PC-3 (cell line): ENCODE results near the gene STAC3. TPM values are rescaled to one million over a fixed set of nuclear protein-coding genes. Genes with fewer than 3 reads are reported as not detected.

Experiments
- ATAC-seq: fragments of 200-7000 bp; cut with Tn5 transposase; 2 replicates; pipeline ENCODE4 v1.9.1; 2020; ENCODE audit warnings: mild to moderate bottlenecking, moderate library complexity
- BruUV-seq: library from RNA; stranded (reverse); fragments of 400-500 nt; replicated peaks from 2 replicates; lab custom pipeline; 2021; lab: Mats Ljungman, UMichigan
- CTCF ChIA-PET: fragments of 300-600 bp; sonication (Branson Sonifier 250); formaldehyde crosslinking; loops from one replicate; lab custom pipeline; 2022; ENCODE audit warnings: antibody characterized with exemption; lab: Charles Lee
- POLR2A ChIA-PET: fragments of 300-600 bp; sonication (Branson Sonifier 250); formaldehyde crosslinking; loops from one replicate; lab custom pipeline; 2022; ENCODE audit warnings: antibody characterized with exemption; ENCODE audit not compliant: unreplicated experiment; lab: Charles Lee
- DNase-seq: peaks from one replicate; pipeline ENCODE4 v3.0.0-alpha.2; 2015
- H2AFZ ChIP-seq: fragments of 300-600 bp; sonication (generic); 2 replicates; pipeline ENCODE4 v1.6.0; 2016; ENCODE audit warnings: antibody characterized with exemption, low read length
- H3F3A ChIP-seq: fragments of 300-600 bp; sonication (generic); one replicate; pipeline ENCODE4 v1.6.0; 2017; ENCODE audit warnings: antibody characterized with exemption, low read length, control low read depth, mild to moderate bottlenecking; ENCODE audit not compliant: unreplicated experiment
- H3K27ac ChIP-seq: fragments of 300-600 bp; sonication (generic); 2 replicates; pipeline ENCODE4 v1.5.1; 2016; ENCODE audit warnings: mild to moderate bottlenecking, low read length
- H3K27me3 ChIP-seq: fragments of 300-600 bp; sonication (generic); 2 replicates; pipeline ENCODE4 v1.6.1; 2016; ENCODE audit warnings: low read length, mixed read lengths
- H3K36me3 ChIP-seq: fragments of 300-600 bp; sonication (generic); 2 replicates; pipeline ENCODE4 v1.6.1; 2016; ENCODE audit warnings: low read depth, mixed run types, low read length, mixed read lengths
- H3K4me1 ChIP-seq: fragments of 300-600 bp; sonication (generic); 2 replicates; pipeline ENCODE4 v1.5.1; 2016; ENCODE audit warnings: low read length; ENCODE audit not compliant: insufficient read depth
- H3K4me2 ChIP-seq: fragments of 300-600 bp; sonication (generic); 2 replicates; pipeline ENCODE4 v1.6.0; 2016; ENCODE audit warnings: low read length
- H3K4me3 ChIP-seq: fragments of 300-600 bp; sonication (generic); 2 replicates; pipeline ENCODE4 v1.5.1; 2016; ENCODE audit warnings: mild to moderate bottlenecking, low read length, mixed read lengths
- H3K79me2 ChIP-seq: fragments of 300-600 bp; sonication (generic); 2 replicates; pipeline ENCODE4 v1.6.1; 2017; ENCODE audit warnings: low read length, mixed read lengths
- H3K9ac ChIP-seq: fragments of 300-600 bp; sonication (generic); 2 replicates; pipeline ENCODE4 v1.6.0; 2016; ENCODE audit warnings: mild to moderate bottlenecking, low read length
- H3K9me2 ChIP-seq: fragments of 300-600 bp; sonication (generic); replicated peaks from 2 replicates; pipeline ENCODE4 v1.6.1; 2016; ENCODE audit warnings: mixed run types, low read length, mixed read lengths
- H3K9me3 ChIP-seq: fragments of 300-600 bp; sonication (generic); 2 replicates; pipeline ENCODE4 v1.6.1; 2016; ENCODE audit warnings: low read length, mixed read lengths
- H4K20me1 ChIP-seq: fragments of 300-600 bp; sonication (generic); 2 replicates; pipeline ENCODE4 v1.6.1; 2016; ENCODE audit warnings: low read length, mixed read lengths
- EZH2 ChIP-seq: fragments of 300-600 bp; sonication (generic); IDR thresholded peaks from one replicate; pipeline ENCODE4 v1.6.1; 2017; ENCODE audit warnings: antibody characterized with exemption, mild to moderate bottlenecking, low read length; ENCODE audit not compliant: unreplicated experiment
- EZH2phosphoT487 ChIP-seq: fragments of 300-600 bp; sonication (generic); IDR thresholded peaks from 2 replicates; pipeline ENCODE4 v1.6.1; 2018; ENCODE audit warnings: mild to moderate bottlenecking, antibody characterized with exemption, low read length, borderline replicate concordance
- intact Hi-C: fragments of 100-400 bp; cut with micrococcal nuclease; formaldehyde crosslinking; loops from 2 replicates; pipeline ENCODE4 v1.9.0; 2023
- total RNA-seq: library from RNA; depleted of rRNA; stranded (reverse); fragments of >200 nt; gene quantifications from 2 replicates; pipeline ENCODE4 v1.2.3, GENCODE V29; 2014
- TF ChIP-seq, protein P1 (sequence below): fragments of 300-600 bp; sonication (generic); conservative IDR thresholded peaks from 2 replicates; pipeline ENCODE4 v1.5.1; 2017; ENCODE audit warnings: antibody characterized with exemption, low read depth, mild to moderate bottlenecking, low read length

STAC3 gene
- total RNA-seq, 1 experiment from 2014 or later, result 1.8 TPM

DNA sequence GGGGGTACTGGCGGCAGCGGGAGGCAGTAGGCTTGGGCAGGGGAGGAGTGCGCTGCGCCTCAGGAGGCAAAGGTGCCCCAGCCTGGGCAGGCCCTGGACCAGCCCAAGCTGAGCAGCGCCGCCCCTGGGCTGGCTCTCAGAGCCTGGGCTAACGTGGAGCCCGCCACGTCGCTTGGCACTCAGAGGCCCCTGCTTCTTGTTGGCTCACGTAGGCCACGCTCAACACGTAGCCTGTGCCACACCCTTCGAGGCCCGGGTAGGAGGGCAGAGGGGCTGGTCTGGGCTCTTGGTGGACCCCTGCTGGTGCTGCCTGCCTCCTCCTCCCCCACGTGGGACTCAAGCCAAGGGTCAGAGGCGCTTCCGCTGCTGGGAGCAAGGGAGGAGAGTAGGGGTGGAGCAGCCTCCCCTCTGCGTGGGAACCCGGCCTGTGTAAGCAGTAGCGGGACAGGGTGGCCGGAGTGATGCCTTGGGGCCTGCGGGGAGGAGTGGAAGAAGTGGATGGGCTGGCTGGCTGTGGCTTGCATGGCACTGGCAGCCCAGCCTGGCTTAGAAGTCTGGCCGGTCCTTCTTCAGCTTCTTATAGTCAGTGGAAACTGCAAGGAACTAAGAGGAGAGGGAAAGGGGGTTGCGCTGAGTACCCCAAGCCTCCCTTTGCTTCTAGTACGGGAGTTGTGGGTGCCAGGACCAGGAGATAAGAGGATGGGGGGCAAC lies 15.8 kb downstream of the STAC3 start:
- Histone ChIP-seq H3K27me3 (no peaks in the 10 kb centered on the region), H3K4me3 (no peak overlapping the region), H3K9ac (no peak overlapping the region), H3K36me3 (peaks cover 34% of the 10 kb centered on the region; the same call in 1 of the 2 replicates), H3K9me3 (no peaks in the 10 kb centered on the region), H3K4me2 (no peak overlapping the region), H3K27ac (no peak overlapping the region), H3K4me1 (peaks cover 26% of the 10 kb centered on the region), H2AFZ (no peak overlapping the region), H3K79me2 (peaks cover 31% of the 10 kb centered on the region), H3K9me2 (no peaks in the 10 kb centered on the region), H4K20me1 (peaks cover 2% of the 10 kb centered on the region; the same call in 1 of the 2 replicates), H3F3A (no peaks in the 10 kb centered on the region)
- intact Hi-C loops, result no loop called here
- ATAC-seq (no peak), DNase-seq (no peak)
- ChIA-PET POLR2A (no interaction called here), CTCF (no interaction called here)
- no TSS peak for BruUV-seq
- TF ChIP-seq EZH2phosphoT487 (no peak), EZH2 (no peak)
- TF ChIP-seq, protein P1, sequence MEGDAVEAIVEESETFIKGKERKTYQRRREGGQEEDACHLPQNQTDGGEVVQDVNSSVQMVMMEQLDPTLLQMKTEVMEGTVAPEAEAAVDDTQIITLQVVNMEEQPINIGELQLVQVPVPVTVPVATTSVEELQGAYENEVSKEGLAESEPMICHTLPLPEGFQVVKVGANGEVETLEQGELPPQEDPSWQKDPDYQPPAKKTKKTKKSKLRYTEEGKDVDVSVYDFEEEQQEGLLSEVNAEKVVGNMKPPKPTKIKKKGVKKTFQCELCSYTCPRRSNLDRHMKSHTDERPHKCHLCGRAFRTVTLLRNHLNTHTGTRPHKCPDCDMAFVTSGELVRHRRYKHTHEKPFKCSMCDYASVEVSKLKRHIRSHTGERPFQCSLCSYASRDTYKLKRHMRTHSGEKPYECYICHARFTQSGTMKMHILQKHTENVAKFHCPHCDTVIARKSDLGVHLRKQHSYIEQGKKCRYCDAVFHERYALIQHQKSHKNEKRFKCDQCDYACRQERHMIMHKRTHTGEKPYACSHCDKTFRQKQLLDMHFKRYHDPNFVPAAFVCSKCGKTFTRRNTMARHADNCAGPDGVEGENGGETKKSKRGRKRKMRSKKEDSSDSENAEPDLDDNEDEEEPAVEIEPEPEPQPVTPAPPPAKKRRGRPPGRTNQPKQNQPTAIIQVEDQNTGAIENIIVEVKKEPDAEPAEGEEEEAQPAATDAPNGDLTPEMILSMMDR, result no peak

DNA sequence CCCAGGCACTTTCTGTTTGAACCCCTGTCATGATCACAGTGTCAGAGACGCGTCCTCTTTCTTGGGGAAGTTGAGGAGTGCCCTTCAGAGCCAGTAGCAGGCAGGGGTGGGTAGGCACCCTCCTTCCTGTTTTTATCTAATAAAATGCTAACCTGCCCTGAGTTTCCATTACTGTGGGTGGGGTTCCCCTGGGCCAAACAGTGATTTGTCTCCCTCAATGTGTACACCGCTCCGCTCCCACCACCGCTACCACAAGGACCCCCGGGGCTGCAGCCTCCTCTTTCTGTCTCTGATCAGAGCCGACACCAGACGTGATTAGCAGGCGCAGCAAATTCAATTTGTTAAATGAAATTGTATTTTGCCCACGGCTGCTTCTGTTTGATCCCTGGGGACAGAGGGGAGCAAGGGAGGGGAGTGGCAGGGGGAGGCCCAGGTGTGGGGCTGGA lies 16.4 kb downstream of the STAC3 start:
- no peak for TF ChIP-seq EZH2phosphoT487
- TF ChIP-seq, protein P1, result no peak
- TF ChIP-seq EZH2, result no peak
- no peaks in the 10 kb centered on the region for H3K9me3 ChIP-seq
- no peak overlapping the region for H3K27ac ChIP-seq
- CTCF ChIA-PET, result no interaction called here
- ATAC-seq (no peak), DNase-seq (no peak)
- intact Hi-C loops, result no loop called here
- H3K4me3 ChIP-seq, result no peak overlapping the region
- POLR2A ChIA-PET, result no interaction called here
- no peaks in the 10 kb centered on the region for H3K27me3 ChIP-seq
- H3K9me2 ChIP-seq, result no peaks in the 10 kb centered on the region
- H4K20me1 ChIP-seq, result peaks cover 2% of the 10 kb centered on the region; the same call in 1 of the 2 replicates
- peaks cover 20% of the 10 kb centered on the region for H3K4me1 ChIP-seq
- no peak overlapping the region for H2AFZ ChIP-seq
- peaks cover 34% of the 10 kb centered on the region; the same call in 1 of the 2 replicates for H3K36me3 ChIP-seq
- H3F3A ChIP-seq, result no peaks in the 10 kb centered on the region
- H3K79me2 ChIP-seq, result peaks cover 36% of the 10 kb centered on the region
- H3K4me2 ChIP-seq, result no peak overlapping the region
- no TSS peak for BruUV-seq
- H3K9ac ChIP-seq, result no peak overlapping the region

DNA sequence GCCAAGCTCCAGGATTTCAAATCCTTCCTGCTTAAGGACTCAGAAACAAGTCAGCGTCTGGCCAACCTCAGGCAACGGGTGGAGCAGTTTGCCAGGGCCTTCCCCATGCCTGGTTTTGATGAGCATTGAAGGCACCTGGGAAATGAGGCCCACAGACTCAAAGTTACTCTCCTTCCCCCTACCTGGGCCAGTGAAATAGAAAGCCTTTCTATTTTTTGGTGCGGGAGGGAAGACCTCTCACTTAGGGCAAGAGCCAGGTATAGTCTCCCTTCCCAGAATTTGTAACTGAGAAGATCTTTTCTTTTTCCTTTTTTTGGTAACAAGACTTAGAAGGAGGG lies 16.8 kb downstream of the STAC3 start:
- no peak overlapping the region for H3K9ac ChIP-seq

More for the DNA sequence above, 16.8 kb downstream of the STAC3 start:
- H3K4me2 ChIP-seq, result no peak overlapping the region
- no peak for DNase-seq
- H3F3A ChIP-seq, result no peaks in the 10 kb centered on the region
- POLR2A ChIA-PET, result no interaction called here
- ATAC-seq, result no peak
- peaks cover 18% of the 10 kb centered on the region for H3K4me1 ChIP-seq
- intact Hi-C loops, result no loop called here
- CTCF ChIA-PET, result no interaction called here
- H2AFZ ChIP-seq, result no peak overlapping the region
- TF ChIP-seq, protein P1, result no peak
- TF ChIP-seq EZH2phosphoT487, result no peak
- no peak for TF ChIP-seq EZH2
- H4K20me1 ChIP-seq, result peaks cover 2% of the 10 kb centered on the region; the same call in 1 of the 2 replicates
- peaks cover 34% of the 10 kb centered on the region; the same call in 1 of the 2 replicates for H3K36me3 ChIP-seq
- H3K4me3 ChIP-seq, result no peak overlapping the region
- no peaks in the 10 kb centered on the region for H3K9me3 ChIP-seq
- H3K27me3 ChIP-seq, result no peaks in the 10 kb centered on the region
- H3K79me2 ChIP-seq, result peaks cover 38% of the 10 kb centered on the region
- no peaks in the 10 kb centered on the region for H3K9me2 ChIP-seq
- BruUV-seq, result no TSS peak
- H3K27ac ChIP-seq, result no peak overlapping the region
